GM08714 (cell line): ENCODE results near the gene S100A2.
"Not testable (repeated sequence)": the region's sequence is repeated elsewhere in the genome, so short reads cannot be mapped to it uniquely, and the experiment has no call there.

Experiments
- H3K4me3 ChIP-seq: fragments of 200-500 bp; sonication (Bioruptor generic); 2 replicates; pipeline ENCODE4 v1.5.1; 2014; ENCODE audit warnings: mild to moderate bottlenecking, low read length, inconsistent platforms
- ZNF274 ChIP-seq: IDR thresholded peaks from 2 replicates; pipeline ENCODE4 v1.6.1; 2012; ENCODE audit warnings: mild to moderate bottlenecking, low read depth, low read length

The S100A2 gene

GRCh38 chr1:153525088-153525728, 40.4 kb downstream of the S100A2 start:
- no peak overlapping the region for H3K4me3 ChIP-seq
- no peak for TF ChIP-seq ZNF274

- H3K4me3 ChIP-seq: not testable (repeated sequence)
Observed at GRCh38 chr1:153522353-153523048, 43.1 kb downstream of the S100A2 start.

GRCh38 chr1:153521808-153522207, 43.8 kb downstream of the S100A2 start:
- H3K4me3 ChIP-seq: not testable (repeated sequence)

DNA sequence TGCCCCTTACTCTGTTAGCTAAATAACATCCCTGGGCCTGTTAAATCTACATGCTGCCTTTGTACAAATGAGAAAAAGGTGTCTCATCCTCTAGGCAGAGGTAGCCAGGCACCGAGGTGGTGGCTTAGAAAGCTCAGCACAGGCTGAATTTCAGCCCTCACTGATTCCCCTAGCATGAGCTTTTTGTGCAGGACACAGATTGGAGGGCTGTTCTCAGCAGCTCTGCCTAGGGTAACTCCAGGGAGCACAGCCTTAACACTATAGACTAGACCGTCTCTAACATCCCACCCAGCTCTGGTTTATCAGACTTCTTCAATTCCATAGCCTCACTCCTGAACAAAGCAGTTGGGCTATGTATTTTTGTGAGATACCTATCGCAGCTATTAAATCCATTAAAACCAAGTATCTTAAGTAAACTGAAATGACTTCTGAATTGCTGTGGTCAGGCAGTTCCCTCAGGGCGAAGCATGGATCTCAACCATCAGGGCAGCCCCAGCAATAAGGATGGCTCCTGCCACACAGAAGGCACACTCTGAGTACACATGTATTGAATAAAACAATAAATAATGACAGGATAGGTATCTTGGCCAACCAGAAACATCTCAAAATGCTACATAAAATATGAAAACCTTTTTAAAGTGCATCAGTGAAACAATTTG, 44.7 kb downstream of the S100A2 start:
- no peak overlapping the region for H3K4me3 ChIP-seq
- TF ChIP-seq ZNF274: no peak

DNA sequence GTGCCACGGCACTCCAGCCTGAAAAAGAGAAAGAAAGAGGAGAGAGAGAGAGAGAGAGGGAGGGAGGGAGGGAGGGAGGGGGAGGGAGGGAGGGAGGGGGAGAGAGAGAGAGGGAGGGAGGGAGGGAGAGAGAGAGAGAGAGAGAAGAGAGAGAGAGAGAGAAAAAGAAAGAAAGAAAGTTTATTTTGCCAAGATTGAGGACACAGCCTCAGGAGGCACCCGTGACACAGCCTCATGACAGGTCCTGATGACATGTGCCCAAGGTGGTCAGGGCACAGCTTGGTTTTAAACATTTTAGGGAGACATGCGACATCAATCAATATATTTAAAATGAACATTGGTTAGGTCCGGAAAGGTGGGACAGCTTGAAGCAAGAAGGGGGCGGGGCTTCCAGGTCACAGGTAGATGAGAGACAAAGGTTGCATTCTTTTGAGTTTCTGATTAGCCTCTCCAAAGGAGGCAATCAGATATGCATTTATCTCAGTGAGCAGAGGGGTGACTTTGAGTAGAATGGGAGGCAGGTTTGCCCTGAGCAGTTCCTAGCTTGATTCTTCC, 45.4 kb downstream of the S100A2 start:
- not testable (repeated sequence) for H3K4me3 ChIP-seq

- H3K4me3 ChIP-seq: no peak overlapping the region
- no peak for TF ChIP-seq ZNF274
Observed at GRCh38 chr1:153519242-153519641, 46.4 kb downstream of the S100A2 start.

DNA sequence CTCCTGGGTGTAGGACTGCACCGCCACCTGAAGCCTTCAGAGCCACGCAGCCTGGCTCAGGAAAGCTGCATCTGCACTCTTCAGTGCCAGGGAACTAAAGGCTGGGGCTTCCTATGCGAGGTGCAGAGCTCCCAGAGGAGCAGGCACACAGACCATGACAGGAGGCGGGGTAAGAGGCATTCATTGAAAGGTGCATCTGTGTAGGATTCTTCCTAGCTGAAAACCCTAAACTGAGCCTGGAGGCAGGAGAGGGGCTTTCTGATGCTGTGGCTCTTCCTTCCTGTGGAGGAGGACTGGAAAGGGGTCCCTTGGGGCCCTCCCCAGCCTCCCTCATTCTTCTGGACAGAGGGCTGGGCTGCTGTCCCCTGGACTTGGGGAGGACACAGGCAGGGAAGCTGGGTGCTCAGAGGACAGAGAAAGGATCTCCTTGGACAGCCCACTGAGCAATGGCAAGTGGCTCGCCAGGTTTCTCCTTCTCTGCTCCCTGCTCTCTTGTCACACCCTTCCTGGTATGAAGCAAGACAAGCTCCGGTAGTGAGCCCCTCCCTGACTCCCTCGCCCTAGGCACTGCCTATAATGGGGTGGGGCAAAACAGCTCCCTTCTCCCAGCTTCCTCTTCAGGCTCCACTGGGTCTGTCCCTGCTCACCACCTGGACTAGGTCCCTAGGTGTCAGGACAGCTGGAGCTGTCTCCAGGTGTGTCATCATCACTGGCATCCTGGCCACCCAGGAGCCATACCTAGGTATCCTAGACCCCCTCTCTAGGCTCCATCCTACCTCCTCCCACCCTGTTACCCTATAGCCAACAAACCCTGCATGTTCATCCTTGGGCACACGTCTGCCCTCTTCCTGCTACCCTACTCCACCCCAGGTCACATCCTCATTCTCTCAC, 49.9 kb downstream of the S100A2 start:
- no peak for TF ChIP-seq ZNF274
- H3K4me3 ChIP-seq: no peak overlapping the region

- TF ChIP-seq ZNF274: no peak
- H3K4me3 ChIP-seq: no peak overlapping the region
Observed at GRCh38 chr1:153513666-153514065, 52.0 kb downstream of the S100A2 start.

DNA sequence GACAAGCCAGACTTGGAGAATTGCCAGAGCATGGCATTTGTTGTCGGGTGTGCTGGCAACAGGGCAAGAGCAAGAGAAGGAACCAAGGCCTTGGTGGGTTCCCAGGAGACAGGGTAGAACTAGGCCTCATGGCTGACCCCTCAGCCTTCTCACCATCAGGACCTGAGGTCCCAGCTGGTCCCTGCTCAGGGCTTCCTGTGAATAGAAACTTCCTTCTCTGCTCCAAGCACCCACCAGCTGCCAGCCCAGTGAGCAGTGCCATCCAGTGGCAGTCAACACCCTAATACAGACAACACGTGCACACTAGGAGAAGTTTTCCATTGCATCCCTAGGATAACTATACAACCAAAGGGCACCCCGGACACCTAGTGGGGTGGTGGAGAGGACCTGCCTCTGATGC, 52.6 kb downstream of the S100A2 start:
- H3K4me3 ChIP-seq: no peak overlapping the region
- no peak for TF ChIP-seq ZNF274
